HG03064 (cell line): ENCODE results near the gene THBD.

Experiments
- ATAC-seq: cut with Tn5 transposase; IDR thresholded peaks from one replicate; pipeline ENCODE4 v1.9.1; 2021; ENCODE audit warnings: low read depth; ENCODE audit not compliant: unreplicated experiment

The THBD gene

DNA sequence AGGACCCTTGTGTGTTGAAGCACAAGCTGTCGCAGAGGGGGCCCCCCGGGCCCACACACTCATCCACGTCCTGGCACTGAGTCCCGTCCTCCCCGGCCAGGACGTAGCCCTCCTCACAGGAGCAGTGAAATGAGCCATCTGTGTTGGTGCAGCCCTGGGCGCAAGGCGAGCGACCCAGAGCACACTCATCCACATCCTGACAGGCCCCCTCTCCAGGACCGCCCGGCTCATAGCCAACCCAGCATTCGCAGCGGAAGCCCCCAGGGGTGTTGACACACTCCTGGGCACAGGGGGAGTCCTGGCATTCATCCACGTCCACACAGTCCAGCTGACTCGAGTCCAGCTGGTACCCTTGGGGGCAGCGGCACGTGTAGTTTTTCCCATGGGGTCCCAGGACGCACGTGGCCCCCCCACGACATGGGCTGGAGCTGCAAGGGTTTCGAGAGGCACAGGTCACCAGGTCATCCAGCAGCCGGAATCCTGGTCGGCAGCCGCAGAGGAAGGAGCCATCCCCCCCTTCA is 35.4 kb upstream of the THBD start:
- ATAC-seq, result no peak

DNA sequence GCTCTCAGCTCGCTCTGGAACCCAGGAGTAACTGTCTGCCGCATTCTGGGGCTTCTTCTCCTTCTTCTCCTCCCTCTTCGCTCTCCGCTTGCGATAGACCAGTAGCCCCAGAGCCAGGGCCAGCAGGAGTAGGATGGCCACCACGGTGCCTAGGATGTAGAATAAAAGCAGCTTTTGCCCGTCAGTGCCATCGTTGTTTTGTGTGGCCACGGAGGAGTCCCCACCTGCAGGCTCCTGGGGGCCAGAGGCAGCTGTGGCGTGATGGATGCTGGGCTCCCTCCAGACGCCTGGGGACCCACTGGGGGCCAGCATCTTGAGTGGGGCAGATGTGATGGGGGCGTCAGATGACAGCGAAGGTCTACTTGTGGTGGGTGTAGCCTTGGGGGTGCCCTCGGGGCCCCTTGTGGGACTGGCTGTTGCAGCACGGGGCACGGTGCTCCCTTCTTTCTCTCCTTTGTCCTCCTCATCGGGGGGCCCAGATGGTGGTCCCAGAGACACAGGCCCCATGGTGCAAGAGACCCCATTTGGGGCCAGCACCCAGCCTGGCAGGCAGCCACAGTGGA is 34.9 kb upstream of the THBD start:
- ATAC-seq, result no peak

DNA sequence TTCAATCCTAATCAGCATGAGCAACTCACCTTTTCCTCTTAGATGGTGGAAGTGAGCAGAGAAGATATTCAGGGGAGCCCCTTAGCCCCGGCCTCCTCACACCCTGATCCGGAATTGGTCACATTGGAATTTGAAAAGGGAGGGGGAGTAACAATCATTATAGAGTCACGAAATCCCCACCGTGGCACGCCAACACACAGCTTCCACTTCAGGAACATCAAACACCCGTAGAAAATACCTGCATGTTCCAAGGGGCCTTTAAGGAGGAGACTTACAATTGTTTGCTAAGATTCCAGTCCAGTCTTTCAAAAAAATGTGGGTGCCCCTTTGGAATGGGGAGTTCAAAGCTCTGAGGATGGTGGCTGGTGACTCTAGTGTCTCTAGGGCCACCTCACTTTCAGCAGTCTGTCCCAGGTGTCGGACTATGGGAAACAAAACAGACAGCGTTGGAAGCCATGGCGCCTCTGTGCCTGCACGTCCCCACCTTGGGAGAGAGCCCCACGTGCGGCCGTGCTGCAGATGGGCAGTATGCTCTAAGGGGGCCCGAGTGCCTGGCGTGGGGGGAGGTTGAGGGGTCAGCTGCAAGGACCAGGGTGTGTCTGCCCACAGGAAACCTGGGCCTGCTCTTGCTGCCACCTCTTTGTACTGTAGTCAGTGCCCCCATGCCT is 34.2 kb upstream of the THBD start:
- ATAC-seq, result no peak

DNA sequence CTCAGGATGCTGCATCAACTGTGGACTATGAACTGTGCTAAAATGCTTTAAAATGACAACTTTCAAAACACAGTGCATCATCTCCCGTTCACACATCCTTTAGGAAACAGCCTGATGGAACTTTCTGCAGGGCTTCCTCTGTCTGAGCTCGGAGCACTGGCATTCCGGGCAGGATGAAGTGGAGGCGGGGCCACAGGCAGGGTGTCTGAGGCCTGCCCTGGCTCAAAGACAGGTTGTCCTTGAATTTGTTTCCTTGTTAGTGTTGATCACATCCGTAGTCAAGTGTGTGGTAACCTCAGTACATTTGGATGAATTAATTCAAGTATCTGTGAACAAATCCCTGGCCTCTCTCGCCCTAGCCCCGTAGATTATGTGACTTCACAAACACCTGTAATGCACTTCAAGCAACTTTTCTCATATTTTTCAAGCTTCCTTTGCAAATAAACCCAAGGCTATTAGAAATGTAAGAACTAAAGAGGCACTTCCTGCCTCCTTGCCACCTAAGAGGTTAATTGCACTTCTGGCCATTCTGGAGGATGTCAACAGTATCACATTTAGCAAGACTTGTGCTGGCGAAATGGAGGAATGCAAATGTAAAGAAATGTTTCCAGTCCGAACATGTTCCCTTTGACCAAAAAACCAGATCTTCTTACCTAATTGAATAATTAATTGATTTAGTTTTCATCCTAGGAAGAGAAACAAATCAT is 33.5 kb upstream of the THBD start:
- ATAC-seq, result no peak

DNA sequence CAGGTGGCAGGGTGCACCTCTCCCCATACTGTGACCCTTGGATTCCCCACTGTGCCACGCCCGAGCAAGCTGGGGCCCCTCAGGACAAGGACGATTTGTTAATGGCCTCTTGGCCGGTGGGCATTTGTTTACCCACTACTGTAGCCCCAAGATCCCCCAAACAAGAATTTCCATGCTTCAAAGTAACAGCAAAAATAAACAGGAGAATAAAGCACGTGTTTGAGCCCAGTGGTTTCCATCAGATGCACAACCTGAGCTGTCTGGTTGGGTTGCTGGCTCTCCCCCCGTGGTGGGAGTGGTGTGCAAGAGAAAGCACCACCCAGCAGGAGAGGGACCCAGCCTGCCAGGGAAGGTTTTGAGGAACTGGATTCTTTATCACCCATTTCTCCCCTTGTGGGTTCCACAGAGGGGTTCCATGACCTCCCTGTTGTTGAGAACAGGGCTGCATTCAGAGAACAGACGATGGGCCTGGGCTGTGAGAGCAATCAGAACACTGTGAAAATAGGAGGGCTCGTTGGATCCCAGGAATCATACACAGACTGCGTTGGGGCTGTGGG is 31.9 kb upstream of the THBD start:
- ATAC-seq, result no peak

DNA sequence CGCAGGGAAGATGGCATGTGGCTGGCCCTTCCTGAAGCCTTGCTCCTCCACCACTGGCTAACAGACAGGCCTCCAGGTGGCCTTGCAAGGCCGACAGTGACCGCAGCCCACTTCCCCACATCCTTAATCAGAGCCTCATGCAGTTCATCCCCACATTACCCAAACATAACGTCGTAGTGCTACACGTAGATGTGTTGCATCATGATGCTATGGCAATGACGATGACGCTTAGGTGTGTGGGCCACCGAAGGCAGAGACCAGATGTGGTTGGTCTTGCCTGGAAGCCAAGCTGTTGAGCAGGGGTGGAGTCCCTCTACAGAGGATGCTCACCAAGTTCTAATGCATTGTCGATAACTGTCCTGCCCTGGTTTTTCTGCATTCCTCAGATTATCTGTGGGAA is 31.0 kb upstream of the THBD start:
- no peak for ATAC-seq

DNA sequence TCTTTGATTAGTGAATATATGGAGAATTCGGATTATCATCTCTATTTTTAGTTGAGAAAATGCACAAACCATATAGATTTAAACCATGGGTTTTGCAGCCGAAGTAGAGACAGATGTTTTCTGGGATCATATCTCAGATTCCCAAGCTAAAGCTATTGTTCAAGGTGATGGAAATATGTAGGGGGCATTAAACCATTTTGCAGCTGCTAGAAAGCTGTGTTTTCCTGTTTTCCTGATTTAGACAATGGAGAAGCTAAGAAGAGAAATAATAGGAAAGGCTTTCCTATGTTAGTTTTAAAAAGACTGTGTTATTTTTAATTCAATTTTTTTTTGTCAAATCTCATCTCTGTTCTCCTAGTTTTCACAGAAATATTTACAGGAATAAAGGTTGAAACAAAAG is 30.5 kb upstream of the THBD start:
- ATAC-seq, result no peak

DNA sequence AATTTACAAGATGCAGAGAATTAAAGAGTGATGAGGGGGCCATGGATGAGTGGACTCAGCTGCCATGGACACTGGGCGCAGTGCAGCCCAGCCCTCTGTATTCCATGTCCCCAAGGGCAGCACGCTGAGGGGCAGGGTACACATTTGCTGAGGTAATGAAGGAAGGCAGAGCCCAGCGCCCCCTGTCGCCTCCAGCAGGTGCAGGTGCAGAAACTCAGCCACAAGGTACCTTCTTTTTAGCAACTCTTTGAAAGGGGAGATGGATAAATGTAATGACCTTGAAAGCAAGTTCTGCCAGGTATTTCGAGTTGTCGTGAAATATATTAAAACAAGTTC is 29.5 kb upstream of the THBD start:
- ATAC-seq, result no peak

DNA sequence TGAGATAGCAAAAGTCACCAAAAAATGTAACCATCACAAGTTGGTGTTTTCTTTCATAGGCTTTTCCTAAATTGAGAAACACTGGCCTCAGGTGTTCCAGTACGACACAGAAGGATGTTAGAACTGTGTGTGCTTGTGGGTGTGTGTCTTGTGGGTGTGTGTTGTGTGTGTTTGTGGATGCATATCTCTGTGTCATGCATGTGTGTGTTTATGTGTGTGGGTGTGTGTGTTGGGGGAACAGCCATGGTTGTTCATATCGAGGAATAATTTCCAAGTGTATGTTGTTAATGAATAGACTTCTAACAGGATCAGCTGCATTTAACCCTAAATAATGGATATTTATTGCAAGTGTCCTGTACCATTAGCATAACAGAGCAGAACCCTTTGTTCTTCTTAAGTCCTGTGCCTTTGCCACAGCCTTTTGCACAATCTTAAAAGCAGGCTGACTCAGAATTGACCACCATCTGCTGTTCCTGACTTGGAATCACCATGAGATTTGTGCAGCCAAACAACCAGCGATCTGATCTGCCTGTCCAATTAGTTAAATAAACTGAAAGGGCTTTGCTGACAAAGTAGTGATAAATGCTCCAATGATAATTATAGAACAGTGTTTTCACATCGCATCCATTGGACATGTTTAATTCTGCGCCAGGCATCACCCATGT is 29.0 kb upstream of the THBD start:
- no peak for ATAC-seq

DNA sequence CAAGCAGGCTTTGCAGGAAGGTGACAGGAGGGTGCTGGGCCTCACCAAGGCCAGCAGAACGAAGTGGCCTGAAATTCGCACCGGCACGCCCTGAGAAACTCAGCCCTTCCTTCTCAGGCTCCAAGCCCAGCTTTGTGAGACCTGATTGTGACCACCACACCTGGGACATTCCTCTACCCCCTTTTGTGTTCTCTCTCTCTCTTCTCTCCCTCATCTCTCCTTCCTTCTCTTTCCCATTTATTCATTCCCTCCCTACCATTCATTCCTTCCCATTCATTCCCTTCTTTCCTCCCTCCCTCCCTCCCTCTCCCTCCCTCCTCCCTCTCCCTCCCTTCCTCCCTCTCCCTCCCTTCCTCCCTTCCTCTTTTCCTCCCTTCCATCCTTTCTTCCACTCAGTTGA is 27.8 kb upstream of the THBD start:
- no peak for ATAC-seq

DNA sequence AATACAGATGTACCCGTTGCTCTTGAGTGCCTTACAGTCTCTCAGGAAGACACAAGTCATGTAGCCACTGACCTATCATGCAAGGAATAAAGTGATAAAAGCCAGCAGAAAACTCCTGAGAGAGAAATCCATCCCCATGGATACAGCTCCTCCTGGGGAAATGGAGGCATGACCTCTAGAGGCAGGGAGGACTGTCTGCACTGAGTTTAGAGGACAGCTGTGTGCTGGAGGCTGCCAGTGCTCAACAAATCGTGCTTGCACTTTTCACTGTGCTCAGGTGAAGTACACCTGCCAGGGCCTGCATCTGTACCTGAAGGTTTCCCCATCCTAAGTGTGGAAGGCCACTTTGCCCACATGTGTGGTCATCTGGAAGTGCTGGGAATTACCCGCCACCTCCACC is 24.6 kb upstream of the THBD start:
- no peak for ATAC-seq

DNA sequence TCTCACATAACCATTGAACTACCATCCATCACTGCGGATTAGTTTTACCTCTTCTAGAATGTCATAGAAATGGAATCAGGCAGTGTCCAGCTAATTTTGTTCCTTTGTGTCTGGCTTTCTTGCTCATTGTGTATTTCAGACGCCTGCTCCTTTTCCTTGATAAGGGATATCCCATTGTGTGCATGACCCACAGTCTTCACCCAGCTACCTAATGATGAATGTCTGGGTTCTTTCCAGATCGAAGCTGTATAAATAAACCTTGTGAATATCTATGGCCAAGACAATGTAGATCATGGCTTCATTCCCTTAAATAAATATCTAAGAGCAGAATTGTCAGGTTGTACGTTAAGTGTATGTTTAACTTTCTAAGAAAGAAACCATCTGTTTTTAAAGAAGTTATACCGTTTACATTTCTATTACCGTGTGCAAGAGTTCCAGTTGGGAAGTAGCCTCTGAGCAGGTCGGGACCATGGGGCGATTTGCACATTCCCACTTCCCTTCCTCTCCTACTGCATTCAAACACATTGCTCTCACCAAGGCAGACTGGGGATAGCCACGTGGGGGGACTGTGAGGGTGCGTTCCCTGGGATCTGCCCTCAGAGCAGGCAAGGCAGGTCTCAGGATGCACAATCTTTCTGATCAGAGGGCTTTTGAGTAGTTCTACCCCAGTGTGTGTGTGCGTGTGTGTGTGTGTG is 23.6 kb upstream of the THBD start:
- ATAC-seq, result no peak

DNA sequence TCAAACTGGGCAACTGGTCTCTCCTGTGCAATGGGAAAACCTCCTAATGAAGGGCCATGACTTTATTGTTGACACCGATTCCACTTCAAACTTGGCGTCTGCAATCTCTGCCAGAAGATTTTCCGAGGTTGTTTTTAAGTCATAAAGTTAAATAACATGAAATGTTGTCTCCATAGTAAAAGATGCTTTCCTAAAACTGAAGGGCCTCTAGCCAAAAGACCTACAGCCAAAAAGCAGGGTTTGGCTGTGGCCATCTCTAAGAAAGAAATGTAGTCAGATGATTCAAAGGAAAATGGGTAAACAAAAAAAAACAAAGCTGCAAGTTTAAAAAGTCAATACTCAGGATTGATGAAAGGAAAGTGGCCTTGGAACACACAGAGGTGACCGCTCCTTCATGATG is 22.5 kb upstream of the THBD start:
- ATAC-seq, result no peak

DNA sequence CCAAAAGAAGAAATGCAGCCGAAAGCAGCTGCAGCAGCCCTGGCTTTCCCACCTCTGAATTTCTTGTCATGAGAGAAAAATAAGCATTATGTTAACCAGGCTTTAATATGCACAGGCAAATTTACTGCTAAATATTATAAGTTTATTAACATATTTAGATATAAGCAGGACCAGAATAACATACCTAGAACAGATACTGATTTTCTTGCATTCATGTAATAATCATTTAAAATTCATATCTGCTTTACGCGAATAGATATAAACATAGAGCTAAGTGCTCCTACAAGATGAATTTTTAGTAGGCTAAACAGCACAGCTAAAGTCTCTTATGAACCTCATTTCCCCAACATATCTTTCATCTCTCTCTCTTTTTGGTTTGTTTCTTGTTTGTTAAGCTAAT is 21.9 kb upstream of the THBD start:
- ATAC-seq, result no peak

DNA sequence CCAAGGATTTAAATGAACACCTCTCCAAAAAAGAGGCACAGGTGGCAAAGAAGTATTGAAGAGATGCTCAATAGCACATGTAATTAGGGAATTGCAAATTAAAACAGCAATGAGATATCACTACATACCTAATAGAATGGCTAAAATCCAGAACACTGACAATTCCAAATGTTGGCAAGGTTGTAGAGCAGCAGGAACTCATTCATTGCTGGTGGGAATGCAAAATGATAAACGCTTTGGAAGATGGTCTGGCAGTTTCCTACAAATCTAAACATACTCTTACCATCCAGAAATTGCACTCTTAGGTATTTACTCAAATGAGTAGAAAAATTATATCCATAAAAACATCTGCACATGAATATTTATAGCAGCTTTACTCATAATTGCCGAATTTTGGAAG is 19.6 kb upstream of the THBD start:
- ATAC-seq, result no peak

DNA sequence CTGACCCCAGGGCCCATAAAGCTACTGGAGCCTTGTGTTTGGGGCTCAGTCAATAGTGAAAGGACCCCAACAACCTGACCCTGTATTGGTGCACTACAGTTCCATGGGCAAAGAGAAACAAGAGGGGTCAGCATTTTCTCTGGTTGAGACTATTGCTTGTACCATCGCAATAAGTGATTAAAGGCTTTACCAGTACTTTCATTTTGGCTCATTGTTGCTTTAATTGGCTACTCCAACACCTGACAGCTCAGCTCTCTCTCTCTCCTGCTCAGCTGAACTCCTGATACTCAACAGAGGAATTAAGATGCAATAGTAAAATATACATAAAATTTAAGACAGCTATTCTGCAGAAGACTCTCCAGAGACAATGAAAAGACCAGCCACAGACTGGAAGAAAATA is 18.8 kb upstream of the THBD start:
- ATAC-seq, result no peak

DNA sequence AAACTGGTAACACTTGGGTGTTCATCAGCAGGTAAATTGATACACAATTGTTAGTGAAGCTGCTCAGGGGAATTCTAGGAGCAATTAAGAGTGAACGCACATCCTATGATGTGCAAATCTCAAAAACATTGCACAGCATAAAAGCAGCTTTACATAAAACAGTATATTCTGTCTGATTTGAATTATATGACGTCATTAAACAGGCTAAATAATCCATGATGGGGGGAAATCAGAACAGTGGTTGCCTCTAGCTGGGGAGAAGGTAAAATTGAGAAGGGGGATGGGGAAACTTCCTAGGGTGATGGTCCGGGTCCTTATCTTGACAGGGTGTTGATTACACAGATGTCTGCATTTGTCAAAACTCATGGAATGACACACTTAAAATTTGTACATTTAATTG is 17.3 kb upstream of the THBD start:
- no peak for ATAC-seq

DNA sequence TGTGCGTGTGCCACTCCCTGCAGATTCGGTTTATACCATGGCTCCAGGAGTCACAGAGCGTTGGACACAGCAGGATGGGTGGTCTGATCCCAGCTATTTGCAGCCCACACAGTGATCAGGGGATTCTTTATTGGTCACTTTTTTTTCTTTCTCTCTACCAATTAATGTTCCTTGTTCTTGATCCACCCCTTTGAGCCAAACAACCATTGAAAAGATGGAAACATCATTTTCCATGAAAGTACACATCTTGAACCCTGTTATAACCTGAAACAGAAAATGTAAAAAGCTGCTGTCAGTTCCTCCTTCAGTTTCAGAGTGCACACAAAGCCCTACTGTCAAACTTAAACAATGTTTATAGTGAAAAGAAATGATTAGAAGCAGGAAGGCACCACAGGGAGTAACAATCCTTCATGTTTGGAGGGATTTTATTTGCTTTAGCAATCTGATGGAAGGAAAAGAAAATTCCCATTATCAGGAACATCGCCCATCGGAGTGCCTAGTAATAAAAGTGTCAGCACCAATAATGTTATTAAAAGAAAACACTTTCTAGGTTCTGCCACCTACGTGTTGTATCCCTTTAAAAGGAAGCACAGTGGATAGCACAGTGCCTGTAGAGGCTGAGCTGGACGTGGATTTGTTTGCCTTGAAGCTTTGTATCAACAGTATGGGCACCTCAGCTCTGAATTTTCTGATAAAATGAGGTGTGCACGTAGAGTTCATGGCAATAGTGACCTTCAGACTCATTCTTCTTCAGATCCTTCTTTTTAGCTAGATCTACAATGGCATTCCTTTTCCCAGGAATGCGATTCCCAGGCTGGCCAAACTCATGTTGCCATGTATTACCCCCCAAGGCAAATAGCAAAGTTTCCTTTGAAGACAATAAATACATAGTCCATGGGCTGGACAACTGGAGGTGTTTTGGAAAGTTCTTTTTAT is 16.1 kb upstream of the THBD start:
- ATAC-seq, result no peak

DNA sequence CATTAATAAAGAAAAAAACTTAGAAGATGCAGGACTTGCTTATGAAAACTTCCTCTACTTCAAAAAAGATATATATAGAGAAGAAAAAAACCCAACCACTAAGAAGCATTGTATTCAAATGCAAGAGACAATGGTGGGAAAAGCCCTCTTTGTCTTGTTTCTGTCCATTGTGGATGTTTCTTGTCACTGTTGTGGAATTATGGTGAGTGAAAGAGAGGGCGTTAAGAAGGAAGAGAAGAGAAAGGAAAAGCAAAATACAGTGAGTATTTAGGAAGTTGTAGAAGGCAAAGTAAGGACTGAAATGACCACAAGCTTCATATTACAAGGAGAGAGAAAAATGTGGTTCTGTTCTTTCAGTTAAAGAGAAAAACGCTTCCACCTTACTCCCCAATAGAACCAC is 14.1 kb upstream of the THBD start:
- ATAC-seq, result no peak

DNA sequence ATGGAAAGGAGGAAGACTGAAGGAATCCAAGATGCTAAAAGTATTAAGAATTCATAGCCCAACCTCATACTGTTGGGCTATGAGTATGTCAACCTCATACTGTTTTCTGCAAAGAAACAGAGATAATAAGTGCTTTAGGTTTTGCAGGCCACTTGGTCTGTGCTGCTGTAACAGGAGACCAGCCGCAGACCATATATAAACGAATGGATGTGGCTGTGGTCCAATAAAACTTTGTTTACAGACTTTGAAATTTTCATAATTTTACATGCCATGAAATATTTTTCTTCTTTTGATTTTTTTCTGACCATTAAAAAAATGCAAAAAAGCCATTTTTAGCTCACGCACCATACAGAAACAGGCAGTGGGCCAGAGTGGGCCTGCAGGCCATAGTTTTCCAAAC is 13.7 kb upstream of the THBD start:
- no peak for ATAC-seq
